Activated CD8-positive, alpha-beta memory T cell treated with anti-CD3 and anti-CD28 coated beads for 1 hour (primary cell): ENCODE data around the gene ZNF785.
A peak's percentile ranks its signal among the peaks of the same experiment; 100 is the strongest.

ENCODE experiments used
- DNase-seq, 2 donors: peaks; one replicate each; pipeline ENCODE4 v3.0.0-alpha.2; 2020; ENCODE audit warnings: low read depth in 1 of 2; ENCODE audit errors: extremely low read depth in 1 of 2

ZNF785 gene

GRCh38 chr16:30566531-30566930 lies 19.0 kb downstream of the ZNF785 start:
- no peak for DNase-seq

GRCh38 chr16:30565984-30566383 lies 19.5 kb downstream of the ZNF785 start:
- no peak for DNase-seq

GRCh38 chr16:30565526-30565925 lies 20.0 kb downstream of the ZNF785 start:
- DNase-seq = no peak

- no peak for DNase-seq
Observed at GRCh38 chr16:30562021-30562420, 23.5 kb downstream of the ZNF785 start.

GRCh38 chr16:30561089-30561816 lies 24.2 kb downstream of the ZNF785 start:
- no peak for DNase-seq

- DNase-seq = no peak
Observed at GRCh38 chr16:30559690-30560089, 25.8 kb downstream of the ZNF785 start.

GRCh38 chr16:30558789-30559377 lies 26.6 kb downstream of the ZNF785 start:
- DNase-seq = no peak

- peak; percentile 92 to 96 for DNase-seq
Observed at GRCh38 chr16:30557957-30558788, 27.3 kb downstream of the ZNF785 start, which contains the start of gene ZNF764. TSS of gene ZNF764 (minus strand) at chr16:30558374. CDS start at chr16:30558182, 192 bp downstream.

- DNase-seq = no peak
Observed at GRCh38 chr16:30557707-30557956, 27.9 kb downstream of the ZNF785 start.

- DNase-seq = no peak
Observed at GRCh38 chr16:30556125-30556473, 29.4 kb downstream of the ZNF785 start.

GRCh38 chr16:30555315-30556124 lies 30.0 kb downstream of the ZNF785 start:
- no peak for DNase-seq

- DNase-seq = no peak
Observed at GRCh38 chr16:30554557-30555314, 30.8 kb downstream of the ZNF785 start.

- no peak for DNase-seq
Observed at GRCh38 chr16:30553393-30553899, 32.1 kb downstream of the ZNF785 start.

GRCh38 chr16:30552956-30553355 lies 32.5 kb downstream of the ZNF785 start:
- no peak for DNase-seq

GRCh38 chr16:30551781-30552180 lies 33.7 kb downstream of the ZNF785 start:
- DNase-seq = no peak

GRCh38 chr16:30548416-30549253 lies 36.9 kb downstream of the ZNF785 start:
- no peak for DNase-seq

- no peak for DNase-seq
Observed at GRCh38 chr16:30546115-30546514, 39.4 kb downstream of the ZNF785 start.

GRCh38 chr16:30543067-30543466 lies 42.4 kb downstream of the ZNF785 start:
- no peak for DNase-seq
